ENCODE data around the gene CNOT4.

DNA sequence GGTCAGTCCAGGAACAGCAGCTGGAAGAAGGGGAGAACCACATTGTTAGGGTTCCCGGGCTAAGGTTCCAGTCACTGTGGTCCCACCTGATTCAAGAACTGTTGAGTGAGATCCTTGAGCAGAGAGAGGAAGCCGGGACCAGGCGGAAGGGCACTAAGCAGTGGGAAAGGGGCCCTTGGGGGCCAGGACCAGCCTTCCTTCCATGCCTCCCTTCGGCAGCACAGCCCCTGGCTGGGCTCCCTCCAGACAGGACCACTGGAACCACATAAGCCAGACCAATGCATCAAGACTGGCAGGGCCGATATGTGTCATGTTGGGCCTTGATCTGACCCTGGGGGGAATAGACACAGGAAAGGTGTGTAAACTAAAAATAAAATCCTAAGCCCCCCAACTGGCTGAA lies 172.4 kb downstream of the CNOT4 start:
- TF ChIP-seq, protein P1, sequence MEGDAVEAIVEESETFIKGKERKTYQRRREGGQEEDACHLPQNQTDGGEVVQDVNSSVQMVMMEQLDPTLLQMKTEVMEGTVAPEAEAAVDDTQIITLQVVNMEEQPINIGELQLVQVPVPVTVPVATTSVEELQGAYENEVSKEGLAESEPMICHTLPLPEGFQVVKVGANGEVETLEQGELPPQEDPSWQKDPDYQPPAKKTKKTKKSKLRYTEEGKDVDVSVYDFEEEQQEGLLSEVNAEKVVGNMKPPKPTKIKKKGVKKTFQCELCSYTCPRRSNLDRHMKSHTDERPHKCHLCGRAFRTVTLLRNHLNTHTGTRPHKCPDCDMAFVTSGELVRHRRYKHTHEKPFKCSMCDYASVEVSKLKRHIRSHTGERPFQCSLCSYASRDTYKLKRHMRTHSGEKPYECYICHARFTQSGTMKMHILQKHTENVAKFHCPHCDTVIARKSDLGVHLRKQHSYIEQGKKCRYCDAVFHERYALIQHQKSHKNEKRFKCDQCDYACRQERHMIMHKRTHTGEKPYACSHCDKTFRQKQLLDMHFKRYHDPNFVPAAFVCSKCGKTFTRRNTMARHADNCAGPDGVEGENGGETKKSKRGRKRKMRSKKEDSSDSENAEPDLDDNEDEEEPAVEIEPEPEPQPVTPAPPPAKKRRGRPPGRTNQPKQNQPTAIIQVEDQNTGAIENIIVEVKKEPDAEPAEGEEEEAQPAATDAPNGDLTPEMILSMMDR (IDR thresholded peaks at IDR 0.05) = no peak
- no peak for TF ChIP-seq POLR2A (IDR thresholded peaks at IDR 0.05)

Measured in body of pancreas (tissue), 4 donors.